Measurements from ENCODE around the gene MKNK2. TPM values are rescaled to one million over a fixed set of nuclear protein-coding genes. Genes with fewer than 3 reads are reported as not detected.

The MKNK2 gene
- total and polyA plus RNA-seq, 10 of the 15 experiments (the other 5 are each of a cell fraction or from before 2014, with no cell fraction given): 9.6 to 365 (median 69.9) TPM

DNA sequence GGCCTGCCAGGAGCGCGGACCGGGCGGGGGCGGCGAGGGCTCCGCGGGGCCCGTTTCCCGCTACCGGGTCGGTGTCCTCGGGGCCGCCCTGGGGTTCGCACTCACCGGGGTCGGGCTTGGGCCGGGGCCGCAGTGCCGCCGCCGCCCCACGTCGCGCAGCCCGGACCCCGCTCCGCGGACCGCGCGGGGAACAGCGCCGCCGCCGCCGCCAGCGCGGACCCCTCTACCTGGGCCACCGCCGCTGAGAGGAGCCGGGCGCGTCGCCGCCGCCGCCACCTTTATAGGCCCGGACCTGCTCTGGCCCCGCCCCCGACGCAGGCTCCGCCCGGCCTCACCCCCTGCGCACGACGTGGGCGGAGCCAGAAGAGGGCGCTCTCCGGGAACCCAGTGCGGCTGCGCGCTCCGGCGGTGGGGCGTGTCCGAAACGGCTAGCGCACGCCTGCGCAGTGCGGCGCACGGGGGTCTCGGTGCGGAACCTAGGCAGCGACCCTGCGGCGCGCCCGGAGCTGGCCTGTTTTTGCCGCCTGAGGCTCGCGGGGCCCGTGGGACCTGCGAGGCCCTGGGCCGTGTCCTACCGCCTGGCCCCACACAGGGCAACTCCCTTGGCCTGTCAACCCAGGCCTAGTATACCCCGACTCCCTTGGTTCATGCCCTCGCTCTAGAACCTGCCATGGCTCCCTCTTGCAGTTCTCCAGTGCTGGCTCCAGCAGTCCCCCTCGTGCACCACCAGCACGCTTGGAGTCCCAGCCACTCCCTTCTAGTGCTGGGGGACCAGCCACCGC, at the start of gene MKNK2 (continued):
- TF ChIP-seq TCF3 (IDR thresholded peaks at IDR 0.05; ENCODE audit: borderline replicate concordance, insufficient read depth, low read depth, low read length) (peak; percentile 97), NRF1 (conservative IDR thresholded peaks at IDR 0.05; ENCODE audit: low read depth, low read length) (peak; percentile 91), MYC (IDR thresholded peaks at IDR 0.05; ENCODE audit: insufficient read depth, insufficient read length, insufficient replicate concordance, low read length, severe bottlenecking) (no peak), GATAD2B (conservative IDR thresholded peaks at IDR 0.05; ENCODE audit: low read depth) (peak; percentile 72; the same call in 1 of the 2 replicates), CBX5 (IDR thresholded peaks at IDR 0.05; ENCODE audit: low read depth) (no peak), CEBPB (IDR thresholded peaks at IDR 0.05; ENCODE audit: borderline replicate concordance in 1 of 2, low read depth in 2 of 2, low read length in 2 of 2) (no peak), SMAD1 (IDR thresholded peaks at IDR 0.05; ENCODE audit: low read depth, partially characterized antibody) (no peak), HDAC6 (IDR thresholded peaks at IDR 0.05; ENCODE audit: unreplicated experiment) (peak; percentile 90)
- TF ChIP-seq, protein P1, sequence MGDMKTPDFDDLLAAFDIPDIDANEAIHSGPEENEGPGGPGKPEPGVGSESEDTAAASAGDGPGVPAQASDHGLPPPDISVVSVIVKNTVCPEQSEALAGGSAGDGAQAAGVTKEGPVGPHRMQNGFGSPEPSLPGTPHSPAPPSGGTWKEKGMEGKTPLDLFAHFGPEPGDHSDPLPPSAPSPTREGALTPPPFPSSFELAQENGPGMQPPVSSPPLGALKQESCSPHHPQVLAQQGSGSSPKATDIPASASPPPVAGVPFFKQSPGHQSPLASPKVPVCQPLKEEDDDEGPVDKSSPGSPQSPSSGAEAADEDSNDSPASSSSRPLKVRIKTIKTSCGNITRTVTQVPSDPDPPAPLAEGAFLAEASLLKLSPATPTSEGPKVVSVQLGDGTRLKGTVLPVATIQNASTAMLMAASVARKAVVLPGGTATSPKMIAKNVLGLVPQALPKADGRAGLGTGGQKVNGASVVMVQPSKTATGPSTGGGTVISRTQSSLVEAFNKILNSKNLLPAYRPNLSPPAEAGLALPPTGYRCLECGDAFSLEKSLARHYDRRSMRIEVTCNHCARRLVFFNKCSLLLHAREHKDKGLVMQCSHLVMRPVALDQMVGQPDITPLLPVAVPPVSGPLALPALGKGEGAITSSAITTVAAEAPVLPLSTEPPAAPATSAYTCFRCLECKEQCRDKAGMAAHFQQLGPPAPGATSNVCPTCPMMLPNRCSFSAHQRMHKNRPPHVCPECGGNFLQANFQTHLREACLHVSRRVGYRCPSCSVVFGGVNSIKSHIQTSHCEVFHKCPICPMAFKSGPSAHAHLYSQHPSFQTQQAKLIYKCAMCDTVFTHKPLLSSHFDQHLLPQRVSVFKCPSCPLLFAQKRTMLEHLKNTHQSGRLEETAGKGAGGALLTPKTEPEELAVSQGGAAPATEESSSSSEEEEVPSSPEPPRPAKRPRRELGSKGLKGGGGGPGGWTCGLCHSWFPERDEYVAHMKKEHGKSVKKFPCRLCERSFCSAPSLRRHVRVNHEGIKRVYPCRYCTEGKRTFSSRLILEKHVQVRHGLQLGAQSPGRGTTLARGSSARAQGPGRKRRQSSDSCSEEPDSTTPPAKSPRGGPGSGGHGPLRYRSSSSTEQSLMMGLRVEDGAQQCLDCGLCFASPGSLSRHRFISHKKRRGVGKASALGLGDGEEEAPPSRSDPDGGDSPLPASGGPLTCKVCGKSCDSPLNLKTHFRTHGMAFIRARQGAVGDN (IDR thresholded peaks at IDR 0.05): peak; percentile 97
- TF ChIP-seq, protein P2, sequence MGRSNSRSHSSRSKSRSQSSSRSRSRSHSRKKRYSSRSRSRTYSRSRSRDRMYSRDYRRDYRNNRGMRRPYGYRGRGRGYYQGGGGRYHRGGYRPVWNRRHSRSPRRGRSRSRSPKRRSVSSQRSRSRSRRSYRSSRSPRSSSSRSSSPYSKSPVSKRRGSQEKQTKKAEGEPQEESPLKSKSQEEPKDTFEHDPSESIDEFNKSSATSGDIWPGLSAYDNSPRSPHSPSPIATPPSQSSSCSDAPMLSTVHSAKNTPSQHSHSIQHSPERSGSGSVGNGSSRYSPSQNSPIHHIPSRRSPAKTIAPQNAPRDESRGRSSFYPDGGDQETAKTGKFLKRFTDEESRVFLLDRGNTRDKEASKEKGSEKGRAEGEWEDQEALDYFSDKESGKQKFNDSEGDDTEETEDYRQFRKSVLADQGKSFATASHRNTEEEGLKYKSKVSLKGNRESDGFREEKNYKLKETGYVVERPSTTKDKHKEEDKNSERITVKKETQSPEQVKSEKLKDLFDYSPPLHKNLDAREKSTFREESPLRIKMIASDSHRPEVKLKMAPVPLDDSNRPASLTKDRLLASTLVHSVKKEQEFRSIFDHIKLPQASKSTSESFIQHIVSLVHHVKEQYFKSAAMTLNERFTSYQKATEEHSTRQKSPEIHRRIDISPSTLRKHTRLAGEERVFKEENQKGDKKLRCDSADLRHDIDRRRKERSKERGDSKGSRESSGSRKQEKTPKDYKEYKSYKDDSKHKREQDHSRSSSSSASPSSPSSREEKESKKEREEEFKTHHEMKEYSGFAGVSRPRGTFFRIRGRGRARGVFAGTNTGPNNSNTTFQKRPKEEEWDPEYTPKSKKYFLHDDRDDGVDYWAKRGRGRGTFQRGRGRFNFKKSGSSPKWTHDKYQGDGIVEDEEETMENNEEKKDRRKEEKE (IDR thresholded peaks at IDR 0.05): peak; percentile 77
